Pancreas (tissue), 10 donors: Measurements from ENCODE around the gene KRT77. TPM values are rescaled to one million over a fixed set of nuclear protein-coding genes. Genes with fewer than 3 reads are reported as not detected.

Experiments
- ATAC-seq, 4 donors: fragments of 200-7000 bp; cut with Tn5 transposase; one replicate each; pipeline versions ENCODE4 v1.8.0 to v1.9.1; 2020; ENCODE audit warnings: mild to moderate bottlenecking in 4 of 4, moderate library complexity in 4 of 4
- DNase-seq, 6 donors: peaks; one replicate each; pipeline ENCODE4 v3.0.0-alpha.2; 2020
- FAIRE-seq: peaks from 2 replicates; lab custom pipeline; 2012; peaks lifted over from hg19 to GRCh38; lab: Jason Lieb, UNC
- H3K27ac ChIP-seq, 4 donors: fragments of 200-600 bp; sonication (generic); 1 replicate in 3 of 4; 2 replicates in 1 of 4; pipeline versions ENCODE4 v1.5.0 to v1.8.0; 2020
- H3K27me3 ChIP-seq, 4 donors: fragments of 200-600 bp; one replicate each; pipeline ENCODE4 v1.8.0; 2021
- H3K36me3 ChIP-seq, 3 donors: fragments of 200-600 bp; sonication (generic) in 1 of 3; one replicate each; pipeline versions ENCODE4 v1.5.0 to v1.8.0; 2020 to 2021
- H3K4me1 ChIP-seq, 3 donors: fragments of 200-600 bp; one replicate each; pipeline ENCODE4 v1.8.0; 2021
- H3K4me3 ChIP-seq, 4 donors: fragments of 200-600 bp; sonication (generic) in 2 of 4; one replicate each; pipeline versions ENCODE4 v1.5.0 to v1.8.0; 2020 to 2021
- H3K9me3 ChIP-seq, 4 donors: fragments of 200-600 bp; one replicate each; pipeline ENCODE4 v1.8.0; 2021
- WGBS, 2 donors: extraction: QIAGEN DNeasy Blood & Tissue Kit; methylation state at CpG; one replicate each; pipeline ENCODE4 v1.1.7; 2013; 5-methylcytosine and 5-hydroxymethylcytosine counted together
- intact Hi-C, 3 donors: fragments of 100-400 bp; cut with DNase I; formaldehyde crosslinking; loops; one replicate each; pipeline versions ENCODE4 v1.11.1 to v1.14.2; 2022
- polyA plus RNA-seq, 2 donors: library from polyadenylated mRNA; stranded (reverse); fragments of 200-250 nt; gene quantifications; one replicate each; pipeline ENCODE4 v1.2.3, GENCODE V29; 2013
- total RNA-seq, 6 donors: library from RNA; stranded (reverse); fragmentation: NEBNext Ultra II Directional in 4 of 6; extraction: Animal tissue kit (Norgen Biotek cat#: 25700) in 4 of 6; gene quantifications; one replicate each; pipeline versions ENCODE4 v1.2.1 to v1.2.4, GENCODE V29; 2021 to 2023
- TF ChIP-seq, protein P1 (sequence below), 4 donors: fragments of 200-600 bp; sonication (generic) in 3 of 4; IDR thresholded peaks; one replicate each; pipeline versions ENCODE4 v1.5.0 to v1.8.0; 2021; ENCODE audit warnings: antibody characterized with exemption in 4 of 4
- donor health status: healthy with polysubstance abuse.
- donor health status: DM: no; HTN: no; CAD: no; lungs with moderate emphysema.
- donor health status: DM: no; HTN: no; CAD: no.
- donor health status: control.
- donor health status: control.
- donor health status: Bipolar disorder and iron deficiency.
- donor health status: DM: yes; HTN: yes; CAD: no.
- donor health status: DM: no; HTN: no; CAD: no.
- donor health status: DM: no; HTN: no; CAD: no.
- donor health status: DM: yes; HTN: yes; CAD: no.

The KRT77 gene
- total and polyA plus RNA-seq, 8 donors = 0.07 TPM; not detected in 7

- Histone ChIP-seq H3K27ac (no peak overlapping the region), H3K9me3 (no peaks in the 10 kb centered on the region), H3K36me3 (no peaks in the 10 kb centered on the region), H3K4me3 (no peak overlapping the region), H3K4me1 (no peaks in the 10 kb centered on the region), H3K27me3 (peaks cover 0 to 4% (median 0%) of the 10 kb centered on the region in 4 donors)
- no peak for DNase-seq
- ATAC-seq = no peak
- FAIRE-seq = no peak
- TF ChIP-seq, protein P1, sequence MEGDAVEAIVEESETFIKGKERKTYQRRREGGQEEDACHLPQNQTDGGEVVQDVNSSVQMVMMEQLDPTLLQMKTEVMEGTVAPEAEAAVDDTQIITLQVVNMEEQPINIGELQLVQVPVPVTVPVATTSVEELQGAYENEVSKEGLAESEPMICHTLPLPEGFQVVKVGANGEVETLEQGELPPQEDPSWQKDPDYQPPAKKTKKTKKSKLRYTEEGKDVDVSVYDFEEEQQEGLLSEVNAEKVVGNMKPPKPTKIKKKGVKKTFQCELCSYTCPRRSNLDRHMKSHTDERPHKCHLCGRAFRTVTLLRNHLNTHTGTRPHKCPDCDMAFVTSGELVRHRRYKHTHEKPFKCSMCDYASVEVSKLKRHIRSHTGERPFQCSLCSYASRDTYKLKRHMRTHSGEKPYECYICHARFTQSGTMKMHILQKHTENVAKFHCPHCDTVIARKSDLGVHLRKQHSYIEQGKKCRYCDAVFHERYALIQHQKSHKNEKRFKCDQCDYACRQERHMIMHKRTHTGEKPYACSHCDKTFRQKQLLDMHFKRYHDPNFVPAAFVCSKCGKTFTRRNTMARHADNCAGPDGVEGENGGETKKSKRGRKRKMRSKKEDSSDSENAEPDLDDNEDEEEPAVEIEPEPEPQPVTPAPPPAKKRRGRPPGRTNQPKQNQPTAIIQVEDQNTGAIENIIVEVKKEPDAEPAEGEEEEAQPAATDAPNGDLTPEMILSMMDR (IDR thresholded peaks at IDR 0.05) = no peak
- WGBS, 2 donors = 80 to 81% methylated on average over 2 of the region's 2 CpGs
- intact Hi-C loops = no loop called here
Measured at GRCh38 chr12:52684431-52684830, 18.9 kb downstream of the KRT77 start.

GRCh38 chr12:52683575-52684300 is 19.6 kb downstream of the KRT77 start:
- H3K9me3 ChIP-seq = no peaks in the 10 kb centered on the region
- DNase-seq (no peak), ATAC-seq (no peak), FAIRE-seq (no peak)
- WGBS, 2 donors = 73 to 75% methylated on average over 12 of the region's 12 CpGs
- H3K4me1 ChIP-seq = no peaks in the 10 kb centered on the region
- TF ChIP-seq, protein P1 (IDR thresholded peaks at IDR 0.05) = no peak
- no peak overlapping the region for H3K27ac ChIP-seq
- intact Hi-C loops = no loop called here
- no peaks in the 10 kb centered on the region for H3K36me3 ChIP-seq
- H3K27me3 ChIP-seq = peaks cover 0 to 3% (median 0%) of the 10 kb centered on the region in 4 donors
- no peak overlapping the region for H3K4me3 ChIP-seq

- H3K27me3 ChIP-seq = no peaks in the 10 kb centered on the region
Measured at GRCh38 chr12:52682938-52683574, 20.3 kb downstream of the KRT77 start.

GRCh38 chr12:52682381-52682660 is 21.0 kb downstream of the KRT77 start:
- TF ChIP-seq, protein P1 (IDR thresholded peaks at IDR 0.05) = no peak
- Histone ChIP-seq H3K9me3 (no peaks in the 10 kb centered on the region), H3K27ac (no peak overlapping the region), H3K4me1 (no peaks in the 10 kb centered on the region), H3K36me3 (no peaks in the 10 kb centered on the region), H3K27me3 (no peaks in the 10 kb centered on the region), H3K4me3 (no peak overlapping the region)
- DNase-seq = no peak
- no peak for FAIRE-seq
- intact Hi-C loops = no loop called here
- 58 to 74% methylated on average over 2 of the region's 2 CpGs for WGBS, 2 donors
- ATAC-seq = no peak

More at GRCh38 chr12:52682938-52683574, 20.3 kb downstream of the KRT77 start:
- FAIRE-seq (no peak), DNase-seq (no peak), ATAC-seq (no peak)
- intact Hi-C loops = no loop called here
- Histone ChIP-seq H3K4me1 (no peaks in the 10 kb centered on the region), H3K36me3 (no peaks in the 10 kb centered on the region), H3K4me3 (no peak overlapping the region), H3K9me3 (no peaks in the 10 kb centered on the region), H3K27ac (no peak overlapping the region)
- WGBS, 2 donors = 68 to 74% methylated on average over 4 of the region's 4 CpGs
- TF ChIP-seq, protein P1 (IDR thresholded peaks at IDR 0.05) = no peak
